ENCODE results near the gene BNIP5. TPM values are rescaled to one million over a fixed set of nuclear protein-coding genes. Genes with fewer than 3 reads are reported as not detected.

The BNIP5 gene
- total RNA-seq, 1 experiment from 2014 or later, result not detected

DNA sequence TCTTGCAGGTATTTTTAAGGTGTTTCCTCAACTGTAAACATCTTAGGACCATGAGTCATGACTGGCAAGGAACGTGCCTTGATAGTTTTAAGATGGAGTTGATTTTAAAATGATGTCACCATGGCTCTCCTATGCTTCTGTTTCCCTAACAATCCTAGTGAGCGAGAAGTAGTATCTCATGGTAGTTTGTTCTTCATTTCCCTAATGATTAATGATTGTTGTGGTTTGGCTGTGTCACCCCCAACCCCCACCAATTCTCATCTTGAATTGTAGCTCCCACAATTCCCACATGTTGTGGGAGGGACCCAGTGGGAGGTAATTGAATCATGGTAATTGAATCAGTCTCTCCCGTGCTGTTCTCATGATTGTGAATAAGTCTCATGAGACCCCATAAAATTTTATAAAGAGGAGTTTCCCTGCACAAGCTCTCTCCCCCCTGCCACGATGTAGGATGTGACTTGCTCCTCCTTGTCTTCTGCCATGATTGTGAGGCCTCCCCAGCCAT lies 16.8 kb upstream of the BNIP5 start:
- Histone ChIP-seq H3K4me2 (ENCODE audit: low read depth, low read length, poor library complexity, severe bottlenecking) (no peak overlapping the region), H3K4me1 (ENCODE audit: low read length) (peaks cover 30% of the 10 kb centered on the region), H3K4me3 (ENCODE audit: low read length) (no peak overlapping the region), H3K36me3 (ENCODE audit: insufficient read depth, low read length) (no peaks in the 10 kb centered on the region), H4K20me1 (ENCODE audit: insufficient read depth, low read depth, low read length) (no peaks in the 10 kb centered on the region), H2AFZ (ENCODE audit: low read length) (no peak overlapping the region), H3K27me3 (ENCODE audit: low read length) (no peaks in the 10 kb centered on the region), H3K9ac (ENCODE audit: low read length) (no peak overlapping the region), H3K9me2 (replicated peaks; ENCODE audit: insufficient read depth, low read length) (no peaks in the 10 kb centered on the region), H3K27ac (ENCODE audit: low read length) (no peak overlapping the region), H3K9me3 (ENCODE audit: low read length) (peaks cover 3% of the 10 kb centered on the region; the same call in 1 of the 2 replicates), H3K79me2 (ENCODE audit: low read length) (no peaks in the 10 kb centered on the region)
- DNase-seq, result no peak

DNA sequence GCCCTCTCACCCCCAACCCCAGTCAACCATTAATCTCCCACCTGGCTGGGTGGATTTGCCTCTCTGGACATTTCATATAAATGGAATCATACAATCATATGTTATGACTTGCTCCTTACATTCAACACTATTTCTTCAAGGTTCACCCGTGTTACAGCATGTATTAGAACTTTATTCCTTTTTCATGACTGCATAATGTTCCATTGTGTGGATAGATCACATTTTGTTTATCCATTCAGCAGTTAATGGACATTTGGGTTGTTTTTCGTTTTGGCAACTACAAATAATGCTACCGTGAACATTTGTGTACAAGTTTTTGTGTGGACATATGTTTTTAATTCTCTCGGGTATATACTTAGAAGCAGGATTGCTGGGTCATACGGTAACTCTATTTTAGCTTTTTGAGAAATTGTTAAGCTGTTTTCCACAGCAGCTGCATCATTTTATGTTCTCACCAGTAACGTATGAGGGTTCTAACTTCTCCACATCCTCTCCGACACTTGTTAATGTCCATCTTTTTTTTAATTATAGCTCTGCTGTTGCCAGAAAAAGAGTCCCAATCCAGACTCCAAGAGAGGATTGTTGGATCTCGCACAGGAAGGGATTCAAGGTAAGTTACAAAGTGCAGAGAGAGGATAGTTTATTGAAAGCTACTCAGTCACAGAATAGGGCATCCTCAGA lies 15.9 kb upstream of the BNIP5 start:
- Histone ChIP-seq H3K4me2 (ENCODE audit: low read depth, low read length, poor library complexity, severe bottlenecking) (no peak overlapping the region), H3K9me2 (replicated peaks; ENCODE audit: insufficient read depth, low read length) (no peaks in the 10 kb centered on the region), H3K9me3 (ENCODE audit: low read length) (peaks cover 3% of the 10 kb centered on the region; the same call in 1 of the 2 replicates), H4K20me1 (ENCODE audit: insufficient read depth, low read depth, low read length) (no peaks in the 10 kb centered on the region), H3K4me1 (ENCODE audit: low read length) (peaks cover 21% of the 10 kb centered on the region), H3K27me3 (ENCODE audit: low read length) (no peaks in the 10 kb centered on the region), H3K27ac (ENCODE audit: low read length) (no peak overlapping the region), H3K36me3 (ENCODE audit: insufficient read depth, low read length) (no peaks in the 10 kb centered on the region), H3K4me3 (ENCODE audit: low read length) (no peak overlapping the region), H3K9ac (ENCODE audit: low read length) (no peak overlapping the region), H3K79me2 (ENCODE audit: low read length) (no peaks in the 10 kb centered on the region), H2AFZ (ENCODE audit: low read length) (no peak overlapping the region)
- DNase-seq, result no peak

DNA sequence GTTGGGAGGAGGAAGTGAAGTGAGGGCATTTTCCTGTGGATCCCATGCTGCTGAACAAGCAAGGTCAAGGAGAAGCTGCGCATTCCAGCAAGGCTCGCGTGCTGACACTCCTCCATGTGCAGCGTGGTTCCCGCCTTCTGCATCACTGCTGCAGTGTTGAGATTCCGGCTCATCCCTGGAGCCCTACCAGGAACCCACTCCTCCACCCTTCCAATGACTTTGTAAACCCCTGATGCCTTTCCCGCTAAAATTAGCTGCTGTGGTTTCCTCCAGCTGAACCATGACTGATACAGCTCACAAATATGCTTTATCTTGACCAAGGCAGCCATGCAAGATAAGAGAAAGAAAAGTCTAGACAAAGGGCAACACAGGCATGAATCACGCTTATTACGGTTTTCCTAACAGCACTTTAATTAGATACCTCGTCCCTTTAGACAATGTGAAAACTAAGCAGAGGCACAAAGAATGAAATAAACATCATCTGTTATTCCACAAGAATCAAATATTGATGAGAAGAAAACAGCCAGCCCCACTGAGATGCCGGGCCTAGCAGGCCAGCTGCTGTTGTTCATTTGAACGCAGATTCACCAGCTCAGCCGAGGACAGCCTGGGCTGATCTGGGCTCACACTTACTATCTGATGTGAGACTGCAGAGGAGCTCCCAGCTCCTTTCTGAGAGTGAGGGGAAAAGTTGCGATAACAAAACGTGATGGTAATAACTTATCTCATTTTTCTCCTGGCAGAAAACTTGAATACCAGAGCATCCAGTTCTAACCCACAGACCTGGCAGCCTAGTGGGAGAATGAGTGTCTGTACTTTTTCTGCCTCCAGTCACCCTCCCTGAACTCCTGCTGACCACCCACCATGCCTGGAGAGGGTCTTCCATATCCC lies 14.2 kb upstream of the BNIP5 start:
- Histone ChIP-seq H3K4me2 (ENCODE audit: low read depth, low read length, poor library complexity, severe bottlenecking) (no peak overlapping the region), H3K36me3 (ENCODE audit: insufficient read depth, low read length) (no peaks in the 10 kb centered on the region), H3K27me3 (ENCODE audit: low read length) (no peaks in the 10 kb centered on the region), H3K9me3 (ENCODE audit: low read length) (peaks cover 3% of the 10 kb centered on the region; the same call in 1 of the 2 replicates), H3K9me2 (replicated peaks; ENCODE audit: insufficient read depth, low read length) (no peaks in the 10 kb centered on the region), H4K20me1 (ENCODE audit: insufficient read depth, low read depth, low read length) (no peaks in the 10 kb centered on the region), H2AFZ (ENCODE audit: low read length) (no peak overlapping the region), H3K27ac (ENCODE audit: low read length) (no peak overlapping the region), H3K4me3 (ENCODE audit: low read length) (no peak overlapping the region), H3K4me1 (ENCODE audit: low read length) (peaks cover 21% of the 10 kb centered on the region), H3K79me2 (ENCODE audit: low read length) (no peaks in the 10 kb centered on the region), H3K9ac (ENCODE audit: low read length) (no peak overlapping the region)
- no peak for DNase-seq

DNA sequence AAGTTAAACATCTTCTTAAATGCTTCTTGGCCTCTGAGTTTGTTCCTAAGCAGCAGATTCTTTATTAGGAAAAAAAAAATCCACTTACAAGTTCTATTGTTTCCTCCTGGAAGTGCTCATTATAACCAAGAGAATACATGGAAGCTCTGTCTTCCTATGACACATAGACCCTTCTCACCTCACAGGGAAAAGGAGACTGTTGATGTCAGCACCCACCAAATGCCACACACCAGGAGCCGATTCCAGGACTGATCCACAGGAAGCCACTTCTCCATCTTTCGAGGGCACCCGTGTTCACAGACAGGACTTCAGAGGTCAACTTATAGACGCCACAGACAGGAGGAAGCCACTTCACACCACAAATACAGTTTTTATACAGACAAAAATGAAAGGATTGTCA lies 13.4 kb upstream of the BNIP5 start:
- Histone ChIP-seq H3K4me2 (ENCODE audit: low read depth, low read length, poor library complexity, severe bottlenecking) (peak overlapping the region; percentile 51), H2AFZ (ENCODE audit: low read length) (peak overlapping the region; percentile 19; the same call in 1 of the 2 replicates), H3K27me3 (ENCODE audit: low read length) (no peaks in the 10 kb centered on the region), H3K36me3 (ENCODE audit: insufficient read depth, low read length) (no peaks in the 10 kb centered on the region), H3K9me2 (replicated peaks; ENCODE audit: insufficient read depth, low read length) (no peaks in the 10 kb centered on the region), H4K20me1 (ENCODE audit: insufficient read depth, low read depth, low read length) (no peaks in the 10 kb centered on the region), H3K4me1 (ENCODE audit: low read length) (peaks cover 21% of the 10 kb centered on the region), H3K9me3 (ENCODE audit: low read length) (peaks cover 3% of the 10 kb centered on the region; the same call in 1 of the 2 replicates), H3K27ac (ENCODE audit: low read length) (no peak overlapping the region), H3K9ac (ENCODE audit: low read length) (0 out of 2 replicates have a peak overlapping the region, but pooled peaks have one; percentile 15), H3K79me2 (ENCODE audit: low read length) (no peaks in the 10 kb centered on the region), H3K4me3 (ENCODE audit: low read length) (no peak overlapping the region)
- no peak for DNase-seq

DNA sequence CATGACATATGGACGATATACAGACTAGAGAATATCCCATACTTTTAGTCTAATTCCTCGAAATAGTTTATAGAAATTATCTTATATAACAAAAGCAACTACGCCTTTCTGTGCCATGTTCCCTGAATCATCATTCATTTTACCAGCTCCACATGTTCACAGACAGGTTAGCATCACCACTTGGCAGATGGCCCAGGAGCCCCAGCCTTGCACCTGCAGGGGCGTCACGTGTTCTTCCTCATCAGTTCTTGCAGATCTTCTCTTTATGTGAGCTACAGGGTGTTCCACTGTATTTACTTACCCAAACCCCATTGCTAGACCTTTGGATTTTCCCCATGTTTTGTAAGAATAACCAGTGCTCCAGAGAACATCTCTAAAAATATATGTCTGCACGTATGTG lies 12.6 kb upstream of the BNIP5 start:
- peak overlapping the region; percentile 40; the same call in 1 of the 2 replicates for H3K9ac ChIP-seq (ENCODE audit: low read length)
- peak; percentile 86 for DNase-seq
- peaks cover 21% of the 10 kb centered on the region for H3K4me1 ChIP-seq (ENCODE audit: low read length)
- H3K9me2 ChIP-seq (replicated peaks; ENCODE audit: insufficient read depth, low read length), result no peaks in the 10 kb centered on the region
- no peaks in the 10 kb centered on the region for H3K27me3 ChIP-seq (ENCODE audit: low read length)
- no peaks in the 10 kb centered on the region for H3K36me3 ChIP-seq (ENCODE audit: insufficient read depth, low read length)
- H2AFZ ChIP-seq (ENCODE audit: low read length), result peak overlapping the region; percentile 2; the same call in 1 of the 2 replicates
- H4K20me1 ChIP-seq (ENCODE audit: insufficient read depth, low read depth, low read length), result no peaks in the 10 kb centered on the region
- H3K79me2 ChIP-seq (ENCODE audit: low read length), result no peaks in the 10 kb centered on the region
- peak overlapping the region; percentile 26 for H3K4me3 ChIP-seq (ENCODE audit: low read length)
- peaks cover 3% of the 10 kb centered on the region; the same call in 1 of the 2 replicates for H3K9me3 ChIP-seq (ENCODE audit: low read length)
- peak overlapping the region; percentile 51 for H3K4me2 ChIP-seq (ENCODE audit: low read depth, low read length, poor library complexity, severe bottlenecking)
- H3K27ac ChIP-seq (ENCODE audit: low read length), result peak overlapping the region; percentile 54

DNA sequence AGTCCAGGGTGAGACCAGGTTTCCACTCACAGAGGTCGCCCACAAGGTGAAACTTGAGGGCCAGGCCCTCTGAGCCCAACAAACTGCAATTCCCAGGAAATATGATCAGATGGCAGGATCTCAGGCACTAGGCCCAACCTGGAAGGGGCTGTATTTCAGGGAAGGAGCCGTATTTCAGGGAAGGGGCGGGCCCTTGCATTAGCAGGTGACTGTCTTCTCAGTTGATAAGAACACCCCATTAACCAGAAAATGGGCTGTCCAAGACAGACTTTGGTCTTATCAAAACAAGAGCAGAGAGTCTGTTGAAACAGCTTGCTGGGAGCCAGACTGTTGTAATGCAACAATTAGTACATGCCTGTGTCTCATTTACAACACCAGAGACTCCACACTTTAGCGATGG lies 10.9 kb upstream of the BNIP5 start:
- Histone ChIP-seq H3K79me2 (ENCODE audit: low read length) (no peaks in the 10 kb centered on the region), H3K27ac (ENCODE audit: low read length) (no peak overlapping the region), H3K4me1 (ENCODE audit: low read length) (peaks cover 32% of the 10 kb centered on the region), H3K4me3 (ENCODE audit: low read length) (no peak overlapping the region), H3K9me2 (replicated peaks; ENCODE audit: insufficient read depth, low read length) (no peaks in the 10 kb centered on the region), H3K36me3 (ENCODE audit: insufficient read depth, low read length) (no peaks in the 10 kb centered on the region), H2AFZ (ENCODE audit: low read length) (no peak overlapping the region), H3K4me2 (ENCODE audit: low read depth, low read length, poor library complexity, severe bottlenecking) (no peak overlapping the region), H3K9ac (ENCODE audit: low read length) (no peak overlapping the region), H4K20me1 (ENCODE audit: insufficient read depth, low read depth, low read length) (no peaks in the 10 kb centered on the region), H3K9me3 (ENCODE audit: low read length) (peaks cover 3% of the 10 kb centered on the region; the same call in 1 of the 2 replicates), H3K27me3 (ENCODE audit: low read length) (no peaks in the 10 kb centered on the region)
- no peak for DNase-seq

DNA sequence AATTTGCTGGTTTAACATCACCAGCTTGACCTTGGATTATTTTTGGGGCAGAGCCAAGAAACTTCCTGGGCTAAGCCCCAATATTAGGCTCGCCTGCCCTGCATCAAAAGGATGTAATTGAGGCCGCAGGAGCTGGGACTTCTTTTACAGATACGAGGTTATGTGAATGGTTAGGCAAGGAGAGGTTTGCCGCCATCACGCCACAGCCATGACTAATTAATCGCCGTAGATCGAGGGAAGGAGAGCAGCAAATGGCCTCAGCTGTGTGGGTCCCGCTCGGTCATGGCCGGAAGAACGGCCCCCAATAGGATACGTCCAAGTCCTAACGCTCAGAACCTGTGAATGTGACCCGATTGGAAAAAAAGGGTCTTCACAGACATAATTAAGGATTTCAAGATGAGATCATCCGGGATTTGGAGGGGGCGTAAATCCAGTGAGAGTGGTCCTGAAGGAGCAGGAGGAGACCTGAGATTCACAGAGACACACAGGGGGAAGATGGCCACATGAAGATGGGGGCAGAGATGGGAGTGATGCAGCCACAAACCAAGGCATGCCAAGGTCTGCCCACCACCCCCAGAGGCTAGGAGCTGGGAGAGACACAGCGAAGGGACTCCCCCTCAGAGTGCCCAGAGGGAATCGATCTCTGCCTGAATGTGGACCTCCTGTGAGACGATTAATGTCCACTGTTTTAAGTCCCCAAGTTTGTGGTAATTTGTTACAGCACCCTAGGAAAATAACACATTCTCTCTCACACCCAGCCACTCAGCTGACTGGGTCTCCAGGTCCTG lies 10.0 kb upstream of the BNIP5 start:
- no peak overlapping the region for H3K27ac ChIP-seq (ENCODE audit: low read length)
- H3K4me2 ChIP-seq (ENCODE audit: low read depth, low read length, poor library complexity, severe bottlenecking), result no peak overlapping the region
- no peaks in the 10 kb centered on the region for H4K20me1 ChIP-seq (ENCODE audit: insufficient read depth, low read depth, low read length)
- H2AFZ ChIP-seq (ENCODE audit: low read length), result no peak overlapping the region
- no peaks in the 10 kb centered on the region for H3K36me3 ChIP-seq (ENCODE audit: insufficient read depth, low read length)
- no peaks in the 10 kb centered on the region for H3K9me3 ChIP-seq (ENCODE audit: low read length)
- no peak overlapping the region for H3K9ac ChIP-seq (ENCODE audit: low read length)
- no peaks in the 10 kb centered on the region for H3K27me3 ChIP-seq (ENCODE audit: low read length)
- peaks cover 32% of the 10 kb centered on the region for H3K4me1 ChIP-seq (ENCODE audit: low read length)
- no peak overlapping the region for H3K4me3 ChIP-seq (ENCODE audit: low read length)
- no peaks in the 10 kb centered on the region for H3K9me2 ChIP-seq (replicated peaks; ENCODE audit: insufficient read depth, low read length)
- no peak for DNase-seq
- no peaks in the 10 kb centered on the region for H3K79me2 ChIP-seq (ENCODE audit: low read length)
